ENCODE data around the gene PLA2G1B.

Gene PLA2G1B

DNA sequence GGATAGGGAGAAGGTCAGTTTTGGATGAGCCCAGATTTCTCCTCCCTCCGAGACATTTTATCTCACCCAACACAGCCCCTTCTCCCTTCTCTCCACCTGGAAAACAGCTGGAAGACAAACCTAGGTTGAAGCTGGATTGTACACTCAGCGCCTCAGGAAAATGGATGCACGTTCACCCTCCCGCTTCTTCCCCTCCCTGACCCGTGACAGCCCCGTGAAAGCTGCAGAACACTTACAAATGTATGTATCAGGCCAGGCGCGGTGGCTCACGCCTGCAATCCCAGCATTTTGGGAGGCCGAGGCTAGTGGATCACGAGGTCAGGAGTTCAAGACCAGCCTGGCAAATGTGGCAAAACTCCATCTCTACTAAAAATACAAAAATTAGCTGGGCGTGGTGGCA lies 40.1 kb downstream of the PLA2G1B start:
- H3K9me3 ChIP-seq, result no peaks in the 10 kb centered on the region
- peaks cover 9% of the 10 kb centered on the region for H3K4me1 ChIP-seq
- H3K36me3 ChIP-seq (replicated peaks), result no peaks in the 10 kb centered on the region
- DNase-seq (ENCODE audit: low spot score in 2 of 2), result no peak
- in situ Hi-C loops (cut with MboI; ENCODE audit: low sequenced_read_pairs), result no loop called here
- no peaks in the 10 kb centered on the region for H3K27me3 ChIP-seq (ENCODE audit: low read depth)
- no peak overlapping the region for H3K4me3 ChIP-seq

DNA sequence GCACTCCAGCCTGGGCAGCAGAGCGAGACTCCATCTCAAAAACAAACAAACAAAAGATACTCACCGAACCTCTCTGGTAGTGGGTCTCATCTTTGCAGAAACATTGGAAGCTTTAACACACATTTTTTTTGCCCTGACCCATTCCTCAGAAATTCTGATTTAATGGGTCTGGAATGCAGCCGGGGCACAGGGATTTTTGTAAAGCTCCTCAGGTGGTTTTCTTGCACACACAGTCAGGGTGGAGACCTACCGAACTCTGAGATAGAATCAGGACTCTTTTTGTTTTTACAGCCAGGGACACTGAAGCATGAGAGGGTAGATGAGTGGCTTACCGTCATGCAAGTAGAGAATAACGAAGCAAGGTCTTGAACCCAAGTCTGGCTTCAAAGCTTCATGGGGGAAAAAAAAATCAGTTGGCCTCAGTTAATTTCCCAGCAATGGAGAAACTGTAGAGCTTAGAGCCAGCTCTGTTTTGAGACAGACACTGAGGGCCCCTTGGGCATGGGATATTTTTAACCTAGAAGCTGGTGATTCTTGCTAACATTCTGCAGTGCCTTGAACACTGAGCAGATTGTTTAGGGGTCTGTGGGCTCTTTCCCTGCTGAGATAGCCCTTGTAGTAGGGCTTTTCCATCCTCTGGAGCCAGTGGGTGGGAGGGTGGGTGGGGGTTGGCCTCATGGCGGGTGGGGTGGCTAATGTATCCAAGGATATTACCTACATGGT lies 40.6 kb downstream of the PLA2G1B start:
- DNase-seq (ENCODE audit: low spot score in 2 of 2), result no peak
- no peaks in the 10 kb centered on the region for H3K27me3 ChIP-seq (ENCODE audit: low read depth)
- H3K4me1 ChIP-seq, result peaks cover 9% of the 10 kb centered on the region
- in situ Hi-C loops (cut with MboI; ENCODE audit: low sequenced_read_pairs), result no loop called here
- H3K9me3 ChIP-seq, result no peaks in the 10 kb centered on the region
- no peak overlapping the region for H3K4me3 ChIP-seq
- H3K36me3 ChIP-seq (replicated peaks), result no peaks in the 10 kb centered on the region

DNA sequence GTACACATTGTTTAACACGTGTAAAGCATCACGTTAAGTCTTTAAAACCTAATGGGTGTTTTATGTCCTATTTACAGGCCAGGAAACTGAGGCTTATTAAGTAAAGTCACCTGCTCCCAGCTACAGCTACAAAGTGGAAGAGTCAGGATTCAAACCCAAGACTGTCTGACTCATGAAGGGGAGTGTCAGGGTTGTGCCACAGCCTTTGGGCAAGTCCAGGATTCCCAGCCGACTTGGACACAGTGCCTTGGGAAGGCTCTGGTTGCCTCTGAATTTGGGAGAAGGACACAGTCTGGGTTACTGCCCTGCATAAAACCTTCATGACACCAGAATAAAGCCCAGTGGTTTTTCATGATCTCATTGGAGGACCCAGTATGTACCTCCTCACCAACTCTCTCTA lies 43.2 kb downstream of the PLA2G1B start:
- H3K4me3 ChIP-seq, result no peak overlapping the region
- H3K36me3 ChIP-seq (replicated peaks), result no peaks in the 10 kb centered on the region
- in situ Hi-C loops (cut with MboI; ENCODE audit: low sequenced_read_pairs), result no loop called here
- no peaks in the 10 kb centered on the region for H3K4me1 ChIP-seq
- no peaks in the 10 kb centered on the region for H3K9me3 ChIP-seq
- DNase-seq (ENCODE audit: low spot score in 2 of 2), result no peak
- H3K27me3 ChIP-seq (ENCODE audit: low read depth), result no peaks in the 10 kb centered on the region

DNA sequence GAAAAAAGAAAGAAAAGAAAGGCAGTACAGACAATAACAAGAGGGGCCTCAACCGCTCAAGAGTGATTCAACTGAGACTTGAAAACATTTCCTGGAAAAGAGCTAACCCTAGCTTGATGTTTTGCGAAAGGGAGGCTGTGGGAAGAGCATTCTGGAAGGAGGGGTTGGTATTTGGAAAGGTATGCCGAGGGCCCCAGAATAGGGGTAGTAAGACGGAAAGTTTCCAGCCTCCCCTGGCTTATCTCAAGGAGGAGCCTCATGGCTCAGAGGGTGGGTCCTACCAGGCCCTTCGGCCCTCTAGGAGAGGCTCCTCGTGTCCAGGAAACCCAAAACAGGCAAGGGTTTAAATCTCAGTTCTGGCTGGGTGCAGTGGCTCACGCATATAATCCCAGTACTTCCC lies 44.3 kb downstream of the PLA2G1B start:
- Histone ChIP-seq H3K27me3 (ENCODE audit: low read depth) (no peaks in the 10 kb centered on the region), H3K36me3 (replicated peaks) (no peaks in the 10 kb centered on the region), H3K9me3 (no peaks in the 10 kb centered on the region), H3K4me3 (no peak overlapping the region), H3K4me1 (no peaks in the 10 kb centered on the region)
- in situ Hi-C loops (cut with MboI; ENCODE audit: low sequenced_read_pairs), result no loop called here
- no peak for DNase-seq (ENCODE audit: low spot score in 2 of 2)

DNA sequence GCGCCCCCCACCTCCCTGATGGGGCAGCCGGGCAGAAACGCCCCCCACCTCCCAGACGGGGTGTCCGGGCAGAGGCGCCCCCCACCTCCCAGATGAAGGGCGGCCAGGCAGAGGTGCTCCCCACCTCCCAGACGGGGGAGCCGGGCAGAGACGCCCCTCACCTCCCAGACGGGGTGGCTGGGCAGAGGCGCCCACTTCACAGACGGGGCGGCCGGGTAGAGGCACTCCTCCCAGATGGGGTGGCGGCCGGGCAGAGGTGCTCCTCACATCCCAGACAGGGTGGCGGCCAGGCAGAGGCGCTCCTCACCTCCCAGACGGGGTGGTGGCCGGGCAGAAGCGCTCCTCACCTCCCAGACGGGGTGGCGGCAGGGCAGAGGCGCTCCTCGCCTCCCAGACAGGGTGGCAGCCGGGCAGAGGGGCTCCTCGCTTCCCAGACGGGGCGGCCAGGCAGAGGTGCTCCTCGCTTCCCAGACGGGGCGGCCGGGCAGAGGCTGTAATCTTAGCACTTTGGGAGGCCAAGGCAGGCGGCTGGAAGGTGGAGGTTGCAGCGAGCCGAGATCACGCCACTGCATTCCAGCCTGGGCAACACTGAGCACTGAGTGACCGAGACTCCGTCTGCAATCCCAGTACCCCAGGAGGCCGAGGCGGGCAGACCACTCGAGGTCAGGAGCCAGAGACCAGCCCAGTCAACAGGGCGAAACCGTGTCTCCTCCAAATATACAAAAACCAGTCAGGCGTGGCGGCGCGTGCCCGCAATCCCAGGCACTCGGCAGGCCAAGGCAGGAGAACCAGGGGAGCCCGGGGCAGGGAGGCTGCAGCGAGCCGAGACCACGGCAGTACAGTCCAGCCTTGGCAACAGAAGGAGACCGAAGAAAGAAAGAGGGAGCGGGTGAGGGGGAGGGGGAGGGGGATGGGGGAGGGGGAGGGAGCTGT lies 49.2 kb downstream of the PLA2G1B start:
- in situ Hi-C loops (cut with MboI; ENCODE audit: low sequenced_read_pairs), result no loop called here
- no peak for DNase-seq (ENCODE audit: low spot score in 2 of 2)
- Histone ChIP-seq H3K9me3 (no peaks in the 10 kb centered on the region), H3K27me3 (ENCODE audit: low read depth) (no peaks in the 10 kb centered on the region), H3K4me1 (no peaks in the 10 kb centered on the region), H3K4me3 (no peak overlapping the region), H3K36me3 (replicated peaks) (no peaks in the 10 kb centered on the region)

DNA sequence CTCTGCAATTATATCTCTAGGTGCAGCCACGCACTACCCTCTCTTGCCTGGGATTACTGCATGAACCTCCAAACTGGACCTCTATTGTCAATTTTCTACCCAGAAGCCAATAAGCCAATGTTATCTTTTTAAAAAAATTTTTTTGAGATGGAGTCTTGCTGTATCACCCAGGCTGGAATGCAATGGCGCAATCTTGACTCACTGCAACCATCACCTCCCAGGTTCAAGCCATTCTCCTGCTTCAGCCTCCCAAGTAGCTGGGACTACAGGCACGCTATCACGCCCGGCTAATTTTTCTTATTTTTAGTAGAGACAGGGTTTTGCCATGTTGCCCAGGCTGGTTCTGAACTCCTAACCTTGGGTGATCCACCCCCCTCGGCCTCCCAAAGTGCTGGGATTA lies 50.8 kb downstream of the PLA2G1B start:
- no peaks in the 10 kb centered on the region for H3K4me1 ChIP-seq
- no peak for DNase-seq (ENCODE audit: low spot score in 2 of 2)
- no peaks in the 10 kb centered on the region for H3K36me3 ChIP-seq (replicated peaks)
- H3K9me3 ChIP-seq, result no peaks in the 10 kb centered on the region
- in situ Hi-C loops (cut with MboI; ENCODE audit: low sequenced_read_pairs), result no loop called here
- no peaks in the 10 kb centered on the region for H3K27me3 ChIP-seq (ENCODE audit: low read depth)
- H3K4me3 ChIP-seq, result no peak overlapping the region
